A673 (cell line): ENCODE data around the gene PIGW. TPM values are rescaled to one million over a fixed set of nuclear protein-coding genes. Genes with fewer than 3 reads are reported as not detected.
A peak's percentile ranks its signal among the peaks of the same experiment; 100 is the strongest.

Source experiments
- BruUV-seq: library from RNA; stranded (reverse); fragments of 400-500 nt; replicated peaks from 2 replicates; lab custom pipeline; 2021; lab: Mats Ljungman, UMichigan
- CTCF ChIA-PET: fragments of 300-600 bp; sonication (Branson Sonifier 250); formaldehyde crosslinking; loops from one replicate; lab custom pipeline; 2022; ENCODE audit warnings: antibody characterized with exemption; lab: Charles Lee
- POLR2A ChIA-PET: fragments of 300-600 bp; sonication (Branson Sonifier 250); formaldehyde crosslinking; loops from one replicate; lab custom pipeline; 2022; ENCODE audit warnings: antibody characterized with exemption; ENCODE audit not compliant: low non-redundant PET; lab: Charles Lee
- DNase-seq: peaks from one replicate; pipeline ENCODE4 v3.0.0-alpha.2; 2015; ENCODE audit warnings: low spot score
- H3K27ac ChIP-seq: fragments of 200-600 bp; sonication (generic); 2 replicates; pipeline ENCODE4 v1.5.1; 2016; ENCODE audit warnings: mixed run types, low read depth, mild to moderate bottlenecking, mixed read lengths, antibody characterized with exemption, low read length; ENCODE audit not compliant: poor library complexity, severe bottlenecking
- H3K27me3 ChIP-seq: fragments of 200-600 bp; sonication (generic); replicated peaks from 2 replicates; pipeline ENCODE4 v1.6.1; 2017; ENCODE audit warnings: mixed run types, low read depth, mild to moderate bottlenecking, mixed read lengths, antibody characterized with exemption, low read length; ENCODE audit not compliant: insufficient read depth, poor library complexity
- H3K36me3 ChIP-seq: fragments of 200-600 bp; sonication (generic); 2 replicates; pipeline ENCODE4 v1.6.1; 2016; ENCODE audit warnings: mixed run types, mild to moderate bottlenecking, mixed read lengths, antibody characterized with exemption, low read length; ENCODE audit not compliant: insufficient read depth, poor library complexity, severe bottlenecking
- H3K4me1 ChIP-seq: fragments of 200-600 bp; sonication (generic); 2 replicates; pipeline ENCODE4 v1.6.1; 2017; ENCODE audit warnings: mixed run types, mild to moderate bottlenecking, mixed read lengths, antibody characterized with exemption, low read length; ENCODE audit not compliant: insufficient read depth, poor library complexity, severe bottlenecking
- H3K4me3 ChIP-seq: fragments of 200-600 bp; sonication (generic); 2 replicates; pipeline ENCODE4 v1.5.1; 2016; ENCODE audit warnings: low read depth, mixed run types, mild to moderate bottlenecking, mixed read lengths, low read length; ENCODE audit not compliant: poor library complexity, severe bottlenecking
- H3K9me3 ChIP-seq: fragments of 200-600 bp; sonication (generic); 2 replicates; pipeline ENCODE4 v1.6.1; 2016; ENCODE audit warnings: mixed run types, low read depth, mild to moderate bottlenecking, mixed read lengths, antibody characterized with exemption, low read length; ENCODE audit not compliant: poor library complexity, severe bottlenecking
- CTCF ChIP-seq: fragments of 300-800, 200-600 bp; sonication (generic); conservative IDR thresholded peaks from 2 replicates; pipeline ENCODE4 v1.5.1; 2017; ENCODE audit warnings: low read depth, mild to moderate bottlenecking, antibody characterized with exemption, low read length, moderate library complexity, mixed read lengths
- EZH2 ChIP-seq: fragments of 200-600 bp; sonication (generic); IDR thresholded peaks from 2 replicates; pipeline ENCODE4 v1.6.1; 2017; ENCODE audit warnings: borderline replicate concordance, low read depth, mild to moderate bottlenecking, mixed read lengths, antibody characterized with exemption, low read length; ENCODE audit not compliant: poor library complexity, severe bottlenecking
- intact Hi-C: fragments of 100-400 bp; cut with micrococcal nuclease; formaldehyde crosslinking; loops from one replicate; pipeline ENCODE4 v1.10.0; 2022; ENCODE audit not compliant: unreplicated experiment
- total RNA-seq: library from RNA; stranded (reverse); gene quantifications from 2 replicates; pipeline ENCODE4 v1.2.3, GENCODE V29; 2021

Gene PIGW
- total RNA-seq, 1 experiment from 2014 or later, result 10.3 TPM

GRCh38 chr17:36485805-36486203 is 49.0 kb upstream of the PIGW start:
- ChIA-PET CTCF (interaction anchor here (0.6 kb wide), 1 partner anchor 117 kb away, joined by 4 read pairs; no protein-coding TSS in a partner anchor), POLR2A (no interaction called here)
- no peaks in the 10 kb centered on the region for H3K36me3 ChIP-seq
- no TSS peak for BruUV-seq
- peaks cover 4% of the 10 kb centered on the region for H3K4me1 ChIP-seq
- peaks cover 8% of the 10 kb centered on the region for H3K27me3 ChIP-seq
- H3K27ac ChIP-seq, result peak overlapping the region; percentile 46
- no peaks in the 10 kb centered on the region for H3K9me3 ChIP-seq
- TF ChIP-seq EZH2 (no peak), CTCF (no peak)
- intact Hi-C loops, result loop anchor here (10.0 kb wide), 1 partner anchor 521 kb away; no protein-coding TSS in a partner anchor
- H3K4me3 ChIP-seq, result peak overlapping the region; percentile 69
- DNase-seq, result peak; percentile 78

- Histone ChIP-seq H3K36me3 (no peaks in the 10 kb centered on the region), H3K4me1 (peaks cover 4% of the 10 kb centered on the region), H3K9me3 (no peaks in the 10 kb centered on the region), H3K4me3 (peak within 1 kb of the TSS; percentile 69), H3K27me3 (peaks cover 8% of the 10 kb centered on the region), H3K27ac (peak within 1 kb of the TSS; percentile 78)
- POLR2A ChIA-PET, result no interaction called here
- BruUV-seq, result no TSS peak
- CTCF ChIA-PET, result no interaction called here
- DNase-seq, result peak; percentile 92
- intact Hi-C loops, result loop anchor here (10.0 kb wide), 1 partner anchor 522 kb away; no protein-coding TSS in a partner anchor
- TF ChIP-seq CTCF, result no peak
- no peak for TF ChIP-seq EZH2
Measured at GRCh38 chr17:36486204-36487194, 48.3 kb upstream of the PIGW start, which contains the start of gene ZNHIT3. TSS of gene ZNHIT3 (plus strand) at chr17:36486681. CDS start at chr17:36486700, 19 bp downstream.

- ChIA-PET POLR2A (no interaction called here), CTCF (no interaction called here)
Measured at GRCh38 chr17:36493956-36494355, 40.8 kb upstream of the PIGW start.

More at GRCh38 chr17:36493956-36494355, 40.8 kb upstream of the PIGW start:
- no peak overlapping the region for H3K27ac ChIP-seq
- peaks cover 10% of the 10 kb centered on the region for H3K36me3 ChIP-seq
- no peaks in the 10 kb centered on the region for H3K27me3 ChIP-seq
- no TSS peak for BruUV-seq
- DNase-seq, result no peak
- no peak overlapping the region for H3K4me3 ChIP-seq
- TF ChIP-seq CTCF (no peak), EZH2 (no peak)
- H3K9me3 ChIP-seq, result no peaks in the 10 kb centered on the region
- intact Hi-C loops, result no loop called here
- H3K4me1 ChIP-seq, result no peaks in the 10 kb centered on the region
